Mammary epithelial cell (primary cell): Measurements from ENCODE around the gene ELP2.

Experiments
- EZH2 ChIP-seq: IDR thresholded peaks from 2 replicates; pipeline ENCODE4 v1.6.1; 2012; ENCODE audit warnings: low read length, inconsistent platforms, borderline replicate concordance
- TF ChIP-seq, protein P1 (sequence below), 2 donors: IDR thresholded peaks in 1 of 2; conservative IDR thresholded peaks in 1 of 2; 2 replicates each; pipeline ENCODE4 v1.5.1; 2011 to 2012; ENCODE audit warnings: inconsistent platforms in 2 of 2, low read length in 2 of 2, mild to moderate bottlenecking in 2 of 2, control low read depth in 1 of 2, low read depth in 1 of 2; ENCODE audit not compliant: insufficient read depth in 1 of 2; ENCODE audit errors: extremely low read depth in 1 of 2

DNA sequence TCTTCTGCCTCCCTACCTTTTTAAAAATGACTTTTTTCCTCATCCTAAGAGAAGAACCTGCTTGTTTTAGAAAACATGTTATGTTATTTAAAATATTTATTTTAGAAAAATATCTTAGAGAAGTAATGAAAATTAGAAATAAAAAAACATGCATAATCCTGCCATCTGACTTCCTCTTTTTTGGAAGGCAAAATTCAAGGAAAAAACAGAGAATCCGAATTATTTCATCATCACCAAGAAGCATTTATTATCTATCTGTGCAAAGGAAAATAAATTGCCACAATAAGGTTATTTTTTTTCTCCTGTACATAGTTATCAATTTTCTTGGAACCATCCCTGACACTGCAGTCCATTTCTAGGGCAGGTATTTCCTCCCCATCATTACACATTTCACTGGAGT is 15.0 kb upstream of the ELP2 start:
- TF ChIP-seq EZH2, result no peak
- TF ChIP-seq, protein P1, sequence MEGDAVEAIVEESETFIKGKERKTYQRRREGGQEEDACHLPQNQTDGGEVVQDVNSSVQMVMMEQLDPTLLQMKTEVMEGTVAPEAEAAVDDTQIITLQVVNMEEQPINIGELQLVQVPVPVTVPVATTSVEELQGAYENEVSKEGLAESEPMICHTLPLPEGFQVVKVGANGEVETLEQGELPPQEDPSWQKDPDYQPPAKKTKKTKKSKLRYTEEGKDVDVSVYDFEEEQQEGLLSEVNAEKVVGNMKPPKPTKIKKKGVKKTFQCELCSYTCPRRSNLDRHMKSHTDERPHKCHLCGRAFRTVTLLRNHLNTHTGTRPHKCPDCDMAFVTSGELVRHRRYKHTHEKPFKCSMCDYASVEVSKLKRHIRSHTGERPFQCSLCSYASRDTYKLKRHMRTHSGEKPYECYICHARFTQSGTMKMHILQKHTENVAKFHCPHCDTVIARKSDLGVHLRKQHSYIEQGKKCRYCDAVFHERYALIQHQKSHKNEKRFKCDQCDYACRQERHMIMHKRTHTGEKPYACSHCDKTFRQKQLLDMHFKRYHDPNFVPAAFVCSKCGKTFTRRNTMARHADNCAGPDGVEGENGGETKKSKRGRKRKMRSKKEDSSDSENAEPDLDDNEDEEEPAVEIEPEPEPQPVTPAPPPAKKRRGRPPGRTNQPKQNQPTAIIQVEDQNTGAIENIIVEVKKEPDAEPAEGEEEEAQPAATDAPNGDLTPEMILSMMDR (conservative IDR thresholded peaks at IDR 0.05 in 1 of 2, IDR thresholded peaks at IDR 0.05 in 1 of 2; ENCODE audit: extremely low read depth in 1 of 2, insufficient read depth in 1 of 2, low read depth in 1 of 2, low read length in 2 of 2), result no peak
